DND-41 (cell line): ENCODE measurements around the gene XCR1.

Source experiments
- CTCF ChIP-seq: IDR thresholded peaks from 2 replicates; pipeline ENCODE4 v1.5.1; 2012; ENCODE audit warnings: borderline replicate concordance, low read length, moderate library complexity, mild to moderate bottlenecking; ENCODE audit not compliant: poor library complexity, severe bottlenecking; ENCODE audit errors: extremely low read depth
- EZH2 ChIP-seq: IDR thresholded peaks from 3 replicates; pipeline ENCODE4 v1.6.1; 2012; ENCODE audit warnings: borderline replicate concordance, low read depth, mild to moderate bottlenecking, moderate library complexity, low read length, inconsistent platforms; ENCODE audit not compliant: severe bottlenecking

GRCh38 chr3:45967724-45968123, 59.6 kb downstream of the XCR1 start:
- no peak for TF ChIP-seq CTCF
- TF ChIP-seq EZH2: no peak
